ENCODE data around the gene EXOC6.
"Not testable (repeated sequence)": the region's sequence is repeated elsewhere in the genome, so short reads cannot be mapped to it uniquely, and the experiment has no call there.

EXOC6 gene

DNA sequence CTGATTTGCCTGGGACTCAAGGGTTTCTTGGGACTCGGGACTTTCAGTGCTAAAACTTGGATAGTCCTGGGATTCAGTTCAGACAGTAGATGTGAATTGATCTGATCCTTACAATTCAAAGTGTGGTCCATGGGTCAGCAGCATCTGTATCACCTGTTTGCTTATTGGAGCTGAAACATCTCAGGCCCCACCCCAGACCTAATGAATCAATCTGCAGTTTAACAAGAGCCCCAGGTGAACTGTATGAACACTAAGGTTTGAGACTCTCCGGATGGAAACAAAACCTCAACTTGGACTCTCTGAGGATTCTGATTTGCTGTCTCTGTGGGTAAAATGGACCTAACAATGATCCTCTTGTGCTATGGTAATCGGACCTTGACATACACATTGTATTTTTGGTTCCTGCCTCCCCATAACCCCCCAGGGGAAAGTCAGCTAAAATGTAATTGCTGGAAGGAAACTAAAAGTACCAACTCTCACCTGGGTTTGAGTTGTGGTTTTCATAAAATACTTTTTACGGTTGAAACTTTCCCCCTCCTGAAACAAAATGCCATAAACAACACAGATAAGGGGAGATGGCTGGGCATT lies 237.0 kb downstream of the EXOC6 start:
- DNase-seq = no peak

DNA sequence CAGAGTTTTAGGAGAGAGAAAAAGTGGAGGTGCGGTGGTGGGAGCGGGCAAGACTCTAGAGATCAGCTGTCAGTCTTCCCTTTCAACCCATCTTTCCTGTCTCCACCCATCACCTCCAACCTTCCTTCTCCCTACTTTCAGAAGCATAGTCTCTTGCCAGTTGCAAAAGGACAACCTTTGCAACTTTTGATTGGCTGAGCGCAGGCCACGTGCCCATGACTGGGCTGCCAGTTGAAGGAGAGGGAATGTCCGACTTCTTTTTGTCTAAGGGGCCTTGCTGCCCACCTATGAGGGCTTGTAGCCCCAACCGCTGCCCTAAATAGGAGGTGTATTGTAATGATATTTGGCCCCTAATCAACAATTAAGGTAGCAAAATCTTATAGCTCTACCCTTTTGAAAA lies 238.0 kb downstream of the EXOC6 start:
- DNase-seq = no peak

DNA sequence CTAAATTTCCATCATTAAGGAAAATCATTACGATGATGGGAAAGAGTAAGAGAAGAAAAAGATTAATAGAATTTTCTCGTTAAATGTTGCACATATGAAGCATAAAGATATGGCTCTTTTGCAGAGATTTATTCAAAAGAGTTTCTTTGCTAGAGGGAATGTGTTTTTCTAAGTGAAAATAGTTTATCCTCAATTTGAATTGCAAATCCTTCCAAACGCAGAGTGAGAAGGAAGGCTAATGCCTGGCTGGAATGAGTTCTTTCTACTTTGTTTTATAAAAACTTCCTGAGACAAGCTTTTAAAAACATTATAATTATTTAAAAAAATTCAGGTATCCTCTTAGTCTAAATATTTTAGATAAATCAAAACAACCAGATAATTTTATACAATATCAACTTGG lies 239.5 kb downstream of the EXOC6 start:
- DNase-seq = no peak

DNA sequence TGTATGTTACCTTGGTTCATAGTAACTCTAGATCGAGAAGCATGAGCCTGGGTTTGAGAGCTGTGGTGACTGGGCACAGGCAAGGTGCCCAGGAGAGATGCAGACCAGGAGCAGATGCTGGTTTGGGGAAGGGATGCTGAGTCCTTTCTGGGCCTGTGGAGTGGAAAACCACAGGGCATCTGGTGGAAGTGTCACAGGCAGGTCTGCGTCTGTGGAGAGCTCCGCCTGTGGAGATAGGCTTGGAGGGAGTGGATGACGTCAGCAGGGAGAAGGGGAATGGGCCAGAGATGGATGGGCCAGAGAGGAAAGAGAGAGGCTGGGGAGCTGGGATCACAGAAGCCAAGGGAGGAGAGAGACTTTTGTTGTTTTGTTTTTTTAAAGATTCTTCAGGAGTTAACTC lies 240.1 kb downstream of the EXOC6 start:
- no peak for DNase-seq

DNA sequence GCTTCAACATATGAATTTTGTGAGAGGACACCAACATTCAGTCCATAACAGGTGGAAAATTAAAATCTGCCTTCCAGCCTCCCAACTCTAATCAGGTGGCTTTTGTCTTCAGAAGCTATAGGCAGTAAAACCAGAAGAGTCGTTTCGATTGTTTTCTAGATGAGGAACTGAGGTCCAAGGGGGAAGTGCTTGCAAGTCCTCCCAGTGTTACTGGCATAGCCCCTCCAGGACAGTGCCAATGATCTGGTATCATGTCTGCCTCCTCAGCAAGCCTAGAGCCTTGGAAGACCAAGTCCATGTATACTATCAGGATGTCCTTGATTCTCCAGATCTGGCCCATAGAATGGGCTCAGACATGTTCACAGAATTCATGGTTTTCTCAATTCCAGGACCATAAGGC lies 242.3 kb downstream of the EXOC6 start:
- DNase-seq = no peak

DNA sequence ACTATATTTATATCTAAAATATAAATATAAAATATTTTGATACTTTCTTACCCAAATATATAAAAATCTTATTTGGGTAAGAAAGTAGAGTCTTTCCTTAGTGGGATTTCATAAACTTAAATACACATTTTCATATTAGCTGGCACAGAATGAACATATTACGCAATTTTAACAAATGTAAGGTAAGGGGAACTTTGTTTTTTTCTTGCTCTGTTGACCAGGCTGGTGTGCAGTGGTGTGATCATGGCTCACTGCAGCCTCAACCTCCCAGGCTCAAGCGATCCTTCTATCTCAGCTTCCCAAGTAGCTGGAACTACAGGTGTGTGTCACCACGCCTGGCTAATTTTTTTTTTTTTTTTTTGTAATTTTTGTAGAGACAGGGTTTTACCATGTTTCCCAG lies 243.6 kb downstream of the EXOC6 start:
- DNase-seq = no peak

DNA sequence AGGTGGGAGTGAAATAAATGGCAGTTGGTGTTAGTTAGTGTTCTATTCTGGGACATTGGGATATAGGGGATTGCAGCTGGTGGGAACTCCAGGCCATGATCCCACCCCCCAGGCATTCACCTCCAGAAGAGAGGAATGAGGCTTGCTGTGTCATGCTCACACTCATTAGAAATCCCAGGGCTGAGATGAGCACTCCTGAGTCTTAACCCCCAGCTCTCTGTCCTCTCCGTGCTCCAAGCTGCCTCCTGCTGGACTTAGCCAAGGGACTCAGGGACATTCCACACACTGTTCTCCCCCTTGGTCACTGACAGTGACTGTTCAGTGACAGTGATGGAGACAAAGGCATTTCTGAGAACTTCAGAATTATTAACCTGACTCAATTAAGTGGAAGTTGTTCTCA lies 246.9 kb downstream of the EXOC6 start:
- DNase-seq = no peak

DNA sequence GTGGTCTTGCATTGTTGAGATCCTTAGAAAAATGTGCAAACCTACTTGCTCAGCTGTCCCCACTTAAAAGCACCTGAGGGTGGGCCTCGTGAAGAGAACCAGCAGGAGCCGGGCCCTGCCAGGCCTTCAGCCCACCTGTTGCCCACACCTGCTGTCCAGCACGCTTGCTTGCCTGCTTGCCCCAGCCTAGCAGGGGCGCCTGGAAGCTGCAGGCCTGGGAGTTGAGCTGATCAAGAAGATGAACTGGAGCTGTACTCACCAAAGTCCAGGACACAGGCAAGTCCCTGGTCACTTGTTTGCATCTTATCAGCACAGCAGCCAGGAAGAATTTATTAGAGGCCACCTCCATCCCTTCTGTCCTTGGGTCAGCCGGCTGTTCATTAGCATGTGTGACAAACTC lies 248.6 kb downstream of the EXOC6 start:
- DNase-seq = no peak

DNA sequence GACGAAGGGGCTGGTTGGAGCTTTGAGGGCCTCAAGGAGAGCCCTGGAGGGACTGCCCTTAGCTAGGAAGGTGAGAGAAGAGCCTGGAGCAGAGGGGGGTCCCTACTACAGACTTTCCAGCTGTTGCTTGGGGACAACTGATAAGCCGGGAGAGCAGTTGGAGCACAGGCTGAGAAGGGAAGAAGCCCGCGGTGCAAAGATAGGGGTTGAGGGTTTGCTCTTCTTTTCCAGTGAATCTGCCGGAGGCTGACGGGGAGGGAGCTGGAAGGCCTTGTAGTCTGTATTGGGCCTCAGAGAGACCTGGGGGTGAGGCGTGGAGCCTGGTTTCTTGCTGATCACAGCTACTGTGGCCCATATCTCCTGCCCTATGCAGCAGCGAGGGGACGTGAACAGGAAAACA lies 249.1 kb downstream of the EXOC6 start:
- DNase-seq = no peak

DNA sequence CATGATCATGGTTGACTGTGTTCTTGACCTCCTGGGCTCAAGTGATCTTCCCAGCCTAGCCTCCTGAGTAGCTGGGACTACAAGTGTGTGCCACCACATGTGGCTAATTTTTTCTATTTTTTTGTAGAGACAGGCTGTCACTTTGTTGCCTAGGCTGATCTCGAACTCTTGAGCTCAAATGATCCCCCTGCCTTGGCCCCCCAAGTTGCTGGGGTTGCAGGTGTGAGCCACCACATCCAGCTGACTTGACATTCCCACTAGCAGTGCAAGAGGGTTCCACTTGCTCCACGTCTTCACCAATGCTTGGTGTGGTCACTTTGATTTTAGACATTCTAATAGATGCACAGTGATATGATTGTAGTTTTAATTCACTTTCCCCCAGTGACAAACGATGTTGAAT lies 250.5 kb downstream of the EXOC6 start:
- DNase-seq = no peak

DNA sequence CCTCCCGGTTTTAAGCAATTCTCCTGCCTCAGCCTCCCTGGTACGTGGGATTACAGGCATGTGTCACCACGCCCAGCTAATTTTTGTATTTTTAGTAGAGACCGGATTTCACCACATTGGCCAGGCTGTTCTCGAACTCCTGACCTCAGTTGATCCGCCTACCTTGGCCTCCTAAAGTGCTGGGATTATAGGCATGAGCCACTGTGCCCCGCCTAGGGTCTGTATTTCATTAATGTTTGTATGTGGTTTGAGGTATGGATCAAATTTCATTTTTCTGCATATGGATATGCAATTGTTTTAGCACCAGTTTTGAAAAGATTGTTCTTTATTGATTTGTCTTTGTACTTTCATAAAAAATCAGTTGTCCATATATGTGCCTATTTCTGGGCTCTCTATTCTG lies 251.3 kb downstream of the EXOC6 start:
- no peak for DNase-seq

DNA sequence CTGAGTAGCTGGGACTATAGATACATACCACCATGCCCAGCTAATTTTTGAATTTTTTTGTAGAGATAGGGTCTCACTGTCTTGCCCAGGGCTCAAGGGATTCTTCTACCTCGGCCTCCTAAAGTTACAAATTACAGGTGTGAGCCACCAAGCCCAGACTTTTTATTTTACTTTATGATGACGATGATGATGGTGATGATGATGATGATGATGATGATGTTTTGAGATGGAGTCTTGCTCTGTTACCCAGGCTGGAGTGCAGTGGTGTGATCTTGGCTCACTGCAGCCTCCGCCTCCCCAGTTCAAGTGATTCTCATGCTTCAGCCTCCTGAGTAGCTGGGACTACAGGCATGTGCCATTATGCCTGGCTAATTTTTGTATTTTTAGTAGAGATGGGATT lies 252.8 kb downstream of the EXOC6 start:
- not testable (repeated sequence) for DNase-seq

DNA sequence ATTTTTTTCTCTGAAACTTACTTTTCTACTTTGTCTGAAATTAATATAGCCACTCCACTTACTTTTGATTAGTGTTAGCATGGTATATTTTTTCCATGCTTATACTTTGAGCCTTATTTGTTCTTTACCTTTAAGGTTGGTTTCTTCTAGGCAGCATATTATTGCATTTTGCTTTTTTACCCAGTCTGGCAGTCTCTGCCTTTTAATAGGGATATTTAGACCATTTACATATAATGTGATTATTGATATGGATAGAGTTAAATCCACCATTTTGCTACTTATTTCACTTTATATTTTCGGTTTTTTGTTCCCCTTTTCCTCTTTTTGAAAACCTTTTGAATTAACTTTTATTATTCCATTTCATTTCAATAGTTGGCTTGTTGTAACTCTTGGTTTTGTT lies 255.6 kb downstream of the EXOC6 start:
- no peak for DNase-seq

DNA sequence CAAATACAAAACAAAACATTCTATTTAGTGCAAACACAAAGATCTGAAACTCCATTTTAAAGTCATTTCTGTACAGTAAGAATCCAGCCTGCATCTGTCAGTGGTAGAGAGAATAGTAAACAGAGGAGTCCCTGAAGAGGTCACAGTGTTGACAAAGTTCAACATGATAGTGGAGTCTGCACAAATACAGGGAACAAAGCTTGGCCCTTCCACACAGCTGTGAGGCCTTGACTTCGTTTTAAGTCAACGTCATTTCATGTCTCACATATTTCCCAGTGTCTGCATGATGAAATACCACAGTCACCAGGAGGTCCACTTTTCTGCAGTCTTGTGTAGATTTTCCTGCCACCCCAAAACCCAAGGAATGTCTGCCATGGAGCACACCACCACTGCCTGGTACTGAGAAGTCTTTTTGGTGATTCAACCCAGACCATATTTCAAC lies 258.3 kb downstream of the EXOC6 start:
- no peak for DNase-seq

Data from activated naive CD4-positive, alpha-beta T cell treated with Interleukin-2 at 50 U/mL for 16 hours (primary cell).